ENCODE measurements around the gene ANKRD40.

The ANKRD40 gene

GRCh38 chr17:50685691-50686493 lies 21.8 kb downstream of the ANKRD40 start:
- no peak for DNase-seq (ENCODE audit: low read depth)
- H3K4me3 ChIP-seq (ENCODE audit: low read depth, low read length), result no peak overlapping the region
- in situ Hi-C loops (cut with HindIII; ENCODE audit: low sequenced_read_pairs), result no loop called here
- no peak for TF ChIP-seq CTCF (IDR thresholded peaks at IDR 0.05; ENCODE audit: low read depth, low read length, missing control alignments)

GRCh38 chr17:50685334-50685665 lies 22.4 kb downstream of the ANKRD40 start:
- in situ Hi-C loops (cut with HindIII; ENCODE audit: low sequenced_read_pairs), result no loop called here
- DNase-seq (ENCODE audit: low read depth), result no peak
- TF ChIP-seq CTCF (IDR thresholded peaks at IDR 0.05; ENCODE audit: low read depth, low read length, missing control alignments), result no peak
- H3K4me3 ChIP-seq (ENCODE audit: low read depth, low read length), result no peak overlapping the region

GRCh38 chr17:50684612-50685333 lies 22.9 kb downstream of the ANKRD40 start:
- in situ Hi-C loops (cut with HindIII; ENCODE audit: low sequenced_read_pairs), result no loop called here
- no peak for DNase-seq (ENCODE audit: low read depth)
- no peak for TF ChIP-seq CTCF (IDR thresholded peaks at IDR 0.05; ENCODE audit: low read depth, low read length, missing control alignments)

GRCh38 chr17:50684288-50684611 lies 23.5 kb downstream of the ANKRD40 start:
- no peak for DNase-seq (ENCODE audit: low read depth)
- no peak overlapping the region for H3K4me3 ChIP-seq (ENCODE audit: low read depth, low read length)
- in situ Hi-C loops (cut with HindIII; ENCODE audit: low sequenced_read_pairs), result no loop called here
- TF ChIP-seq CTCF (IDR thresholded peaks at IDR 0.05; ENCODE audit: low read depth, low read length, missing control alignments), result no peak

More at GRCh38 chr17:50684612-50685333, 22.9 kb downstream of the ANKRD40 start:
- no peak overlapping the region for H3K4me3 ChIP-seq (ENCODE audit: low read depth, low read length)

GRCh38 chr17:50683434-50684287 lies 24.1 kb downstream of the ANKRD40 start:
- no peak for DNase-seq (ENCODE audit: low read depth)
- no peak for TF ChIP-seq CTCF (IDR thresholded peaks at IDR 0.05; ENCODE audit: low read depth, low read length, missing control alignments)
- no peak overlapping the region for H3K4me3 ChIP-seq (ENCODE audit: low read depth, low read length)
- in situ Hi-C loops (cut with HindIII; ENCODE audit: low sequenced_read_pairs), result no loop called here

GRCh38 chr17:50682938-50683337 lies 24.8 kb downstream of the ANKRD40 start:
- no peak overlapping the region for H3K4me3 ChIP-seq (ENCODE audit: low read depth, low read length)
- no peak for DNase-seq (ENCODE audit: low read depth)
- TF ChIP-seq CTCF (IDR thresholded peaks at IDR 0.05; ENCODE audit: low read depth, low read length, missing control alignments), result no peak
- in situ Hi-C loops (cut with HindIII; ENCODE audit: low sequenced_read_pairs), result no loop called here
